B cell (primary cell): ENCODE results near the gene TSPAN31. TPM values are rescaled to one million over a fixed set of nuclear protein-coding genes. Genes with fewer than 3 reads are reported as not detected.

Source experiments
- ATAC-seq: fragments of 200-7000 bp; cut with Tn5 transposase; one replicate; pipeline ENCODE4 v1.10.0; 2021; ENCODE audit warnings: low read depth, mild to moderate bottlenecking, moderate number of reproducible peaks, moderate library complexity
- CTCF ChIA-PET: fragments of 350-600 bp; sonication (Branson Sonifier 250); formaldehyde crosslinking; loops from one replicate; lab custom pipeline; 2021; ENCODE audit warnings: antibody characterized with exemption, inconsistent platforms; lab: Charles Lee
- POLR2A ChIA-PET: fragments of 350-600 bp; sonication (Branson Sonifier 250); formaldehyde crosslinking; loops from one replicate; lab custom pipeline; 2021; ENCODE audit warnings: antibody characterized with exemption; lab: Charles Lee
- DNase-seq: peaks from one replicate; pipeline ENCODE4 v3.0.0; 2013
- H2AFZ ChIP-seq: 2 replicates; pipeline ENCODE4 v1.6.1; 2012; ENCODE audit warnings: mild to moderate bottlenecking, low read depth, low read length; ENCODE audit not compliant: insufficient read depth, poor library complexity, severe bottlenecking
- H3K27ac ChIP-seq, 2 donors: 1 replicate in 1 of 2; 2 replicates in 1 of 2; pipeline ENCODE4 v1.5.1; 2012 to 2013; ENCODE audit warnings: low read length in 2 of 2, mild to moderate bottlenecking in 2 of 2, moderate library complexity in 1 of 2
- H3K27me3 ChIP-seq, 4 experiments: fragments of 200-600 bp in 1 of 4; sonication (generic) in 1 of 4; replicated peaks in 1 of 4; 1 replicate in 2 of 4; 2 replicates in 2 of 4; pipeline versions ENCODE4 v1.6.1 to v1.7.0; 2013 to 2016; ENCODE audit warnings: low read length in 3 of 4, mild to moderate bottlenecking in 2 of 4, mixed read lengths in 1 of 4, moderate library complexity in 1 of 4; ENCODE audit not compliant: insufficient read depth in 4 of 4, control insufficient read depth in 3 of 4; ENCODE audit errors: control extremely low read depth in 1 of 4
- H3K36me3 ChIP-seq, 2 experiments: replicated peaks in 1 of 2; 1 replicate in 1 of 2; 2 replicates in 1 of 2; pipeline versions ENCODE4 v1.6.1 to v1.7.1; 2013; ENCODE audit warnings: low read length in 1 of 2; ENCODE audit not compliant: insufficient read depth in 2 of 2, control insufficient read depth in 1 of 2; ENCODE audit errors: control extremely low read depth in 1 of 2, extremely low read depth in 1 of 2
- H3K4me1 ChIP-seq, 2 donors: fragments of 200-600 bp in 1 of 2; sonication (generic) in 1 of 2; 1 replicate in 1 of 2; 2 replicates in 1 of 2; pipeline versions ENCODE4 v1.5.1 to v1.6.1; 2013 to 2017; ENCODE audit warnings: low read length in 2 of 2; ENCODE audit not compliant: control insufficient read depth in 2 of 2, insufficient read depth in 2 of 2
- H3K4me2 ChIP-seq: replicated peaks from 2 replicates; pipeline ENCODE3; 2012; ENCODE audit warnings: mild to moderate bottlenecking, low read depth, low read length; ENCODE audit not compliant: poor library complexity, severe bottlenecking
- H3K4me3 ChIP-seq, 5 experiments: fragments of 200-600 bp in 1 of 5; sonication (generic) in 1 of 5; 1 replicate in 3 of 5; 2 replicates in 2 of 5; pipeline versions ENCODE4 v1.5.1 to v1.7.0; 2011 to 2016; ENCODE audit warnings: low read length in 4 of 5, mild to moderate bottlenecking in 4 of 5, low read depth in 2 of 5, control low read depth in 1 of 5, moderate library complexity in 1 of 5; ENCODE audit not compliant: insufficient read depth in 1 of 5; ENCODE audit errors: control extremely low read depth in 1 of 5, extremely low read depth in 1 of 5
- H3K79me2 ChIP-seq: fragments of 200-600 bp; sonication (generic); one replicate; pipeline ENCODE4 v1.6.0; 2016; ENCODE audit warnings: low read length; ENCODE audit not compliant: control insufficient read depth, insufficient read depth
- H3K9ac ChIP-seq: fragments of 200-600 bp; sonication (generic); 2 replicates; pipeline ENCODE4 v1.6.1; 2017; ENCODE audit warnings: mild to moderate bottlenecking, low read length, moderate library complexity
- H3K9me3 ChIP-seq, 3 donors: one replicate each; pipeline versions ENCODE4 v1.6.1 to v1.7.1; 2013; ENCODE audit warnings: low read length in 2 of 3; ENCODE audit not compliant: control insufficient read depth in 2 of 3, insufficient read depth in 1 of 3; ENCODE audit errors: control extremely low read depth in 1 of 3
- H4K20me1 ChIP-seq: 2 replicates; pipeline ENCODE4 v1.6.0; 2012; ENCODE audit warnings: mild to moderate bottlenecking, low read length; ENCODE audit not compliant: insufficient read depth, control insufficient read depth, poor library complexity, severe bottlenecking
- H3K27ac Mint-ChIP-seq: one replicate; pipeline ENCODE4 v1.8.0; 2021; ENCODE audit warnings: mixed read lengths
- H3K27me3 Mint-ChIP-seq: one replicate; pipeline ENCODE4 v1.8.0; 2021; ENCODE audit warnings: mixed read lengths
- H3K4me1 Mint-ChIP-seq: one replicate; pipeline ENCODE4 v1.8.0; 2021; ENCODE audit warnings: mixed read lengths
- H3K4me3 Mint-ChIP-seq: one replicate; pipeline ENCODE4 v1.8.0; 2021; ENCODE audit warnings: mixed read lengths
- H3K9me3 Mint-ChIP-seq: one replicate; pipeline ENCODE4 v1.8.0; 2022; ENCODE audit warnings: mixed read lengths; ENCODE audit not compliant: insufficient read depth
- CTCF ChIP-seq: fragments of 200-600 bp; IDR thresholded peaks from one replicate; pipeline ENCODE4 v1.8.0; 2022; ENCODE audit warnings: antibody characterized with exemption, mild to moderate bottlenecking
- EZH2 ChIP-seq: IDR thresholded peaks from 2 replicates; pipeline ENCODE4 v1.6.1; 2012; ENCODE audit warnings: borderline replicate concordance, low read depth, mild to moderate bottlenecking, moderate library complexity, low read length; ENCODE audit not compliant: insufficient read depth, poor library complexity, severe bottlenecking
- WGBS: methylation state at CpG from one replicate; pipeline ENCODE4 v1.1.5; 2013; ENCODE audit warnings: missing lambda C conversion rate; ENCODE audit not compliant: insufficient coverage; 5-methylcytosine and 5-hydroxymethylcytosine counted together
- intact Hi-C: fragments of 100-400 bp; cut with micrococcal nuclease; formaldehyde crosslinking; loops from one replicate; pipeline ENCODE4 v1.10.0; 2022
- polyA plus RNA-seq: library from polyadenylated mRNA; depleted of rRNA; stranded (reverse); fragments of >200 nt; gene quantifications from 2 replicates; pipeline ENCODE4 v1.2.3, GENCODE V29; 2012
- total RNA-seq, 2 donors: library from RNA; stranded (reverse); fragments of 120-200 nt in 1 of 2; gene quantifications; 1 replicate in 1 of 2; 2 replicates in 1 of 2; pipeline versions ENCODE4 v1.2.3 to v1.2.4, GENCODE V29; 2013 to 2022

The TSPAN31 gene
- total and polyA plus RNA-seq, 2 donors (not counting 1 experiment from before 2014, with no cell fraction given), result 24.0 to 29.6 TPM

GRCh38 chr12:57756406-57757341 lies 11.8 kb downstream of the TSPAN31 start:
- Mint-ChIP-seq H3K27me3 (no peaks in the 10 kb centered on the region), H3K4me1 (peaks cover 59% of the 10 kb centered on the region), H3K4me3 (peak overlapping the region; percentile 94), H3K9me3 (no peaks in the 10 kb centered on the region), H3K27ac (peak overlapping the region; percentile 95)
- peaks cover 36 to 55% of the 10 kb centered on the region in 2 donors for H3K4me1 ChIP-seq
- DNase-seq (peak; percentile 78), ATAC-seq (no peak)
- H3K27ac ChIP-seq, result peak overlapping the region; percentile 78 to 90
- peaks cover 57% of the 10 kb centered on the region for H4K20me1 ChIP-seq
- peak overlapping the region; percentile 55 for H2AFZ ChIP-seq
- no peaks in the 10 kb centered on the region for H3K27me3 ChIP-seq
- H3K79me2 ChIP-seq, result peaks cover 48% of the 10 kb centered on the region
- peak overlapping the region; percentile 80 for H3K9ac ChIP-seq
- 27% methylated on average over 10 of the region's 22 CpGs for WGBS
- H3K4me3 ChIP-seq, result peak overlapping the region; percentile 67 to 87 (median 85)
- H3K4me2 ChIP-seq, result peak overlapping the region; percentile 90
- ChIA-PET POLR2A (interaction anchor here (0.5 to 1.4 kb wide), 8 partner anchors 9 to 684 kb away, joined by 3 to 7 read pairs (median 4); partner anchors contain the start of genes ATP23, EEF1AKMT3, METTL1 and OS9), CTCF (interaction anchor here (0.8 to 2.6 kb wide), 23 partner anchors 8 to 232 kb away, joined by 3 to 37 read pairs (median 5); partner anchors contain the start of genes AVIL, CYP27B1, EEF1AKMT3 and METTL1)
- intact Hi-C loops, result loop anchor here (1.0 to 10.0 kb wide), 8 partner anchors 9 to 672 kb away; partner anchors contain the start of genes CTDSP2, GLI1, INHBE and MARS1
- TF ChIP-seq CTCF, result peak; percentile 82
- TF ChIP-seq EZH2, result no peak
- H3K9me3 ChIP-seq, result no peaks in the 10 kb centered on the region
- H3K36me3 ChIP-seq, result peaks cover 1 to 36% of the 10 kb centered on the region in 2 experiments
